SU-DHL-6 (cell line): ENCODE results near the gene H2AZ2.

Source experiments
- H2AFZ ChIP-seq: fragments of 200-600 bp; sonication (generic); 2 replicates; pipeline ENCODE4 v1.6.1; 2014; ENCODE audit warnings: low read depth, mild to moderate bottlenecking, moderate library complexity, mixed read lengths, antibody characterized with exemption, low read length; ENCODE audit not compliant: severe bottlenecking
- H3F3A ChIP-seq: fragments of 200-600 bp; shearing (Covaris generic); 2 replicates; pipeline ENCODE4 v1.6.0; 2016; ENCODE audit warnings: antibody characterized with exemption, mild to moderate bottlenecking; ENCODE audit not compliant: insufficient read depth
- H3K27ac ChIP-seq: fragments of 200-600 bp; sonication (generic); 2 replicates; pipeline ENCODE4 v1.5.1; 2016; ENCODE audit warnings: low read depth, mild to moderate bottlenecking, low read length, moderate library complexity, mixed read lengths
- H3K27me3 ChIP-seq: fragments of 200-600 bp; sonication (generic), shearing (Covaris generic); 2 replicates; pipeline ENCODE4 v1.6.0; 2014; ENCODE audit warnings: mild to moderate bottlenecking, low read length
- H3K36me3 ChIP-seq: fragments of 200-600 bp; sonication (generic); 2 replicates; pipeline ENCODE4 v1.6.1; 2014; ENCODE audit warnings: mild to moderate bottlenecking, low read length, mixed read lengths
- H3K4me2 ChIP-seq: fragments of 300-600, 200-600 bp; shearing (Covaris generic), sonication (generic); 2 replicates; pipeline ENCODE4 v1.6.0; 2014; ENCODE audit warnings: low read length, low read depth, mild to moderate bottlenecking; ENCODE audit not compliant: poor library complexity, severe bottlenecking
- H3K4me3 ChIP-seq: fragments of 200-600 bp; sonication (generic); 2 replicates; pipeline ENCODE4 v1.5.1; 2014; ENCODE audit warnings: antibody characterized with exemption, low read length, mild to moderate bottlenecking, mixed read lengths; ENCODE audit not compliant: insufficient read depth, poor library complexity, severe bottlenecking
- H3K79me2 ChIP-seq: fragments of 200-600 bp; sonication (generic); 2 replicates; pipeline ENCODE4 v1.6.1; 2014; ENCODE audit warnings: mild to moderate bottlenecking, low read length, moderate library complexity; ENCODE audit not compliant: insufficient read depth
- H3K9ac ChIP-seq: fragments of 200-600 bp; sonication (generic); 2 replicates; pipeline ENCODE4 v1.7.0; 2014; ENCODE audit warnings: mild to moderate bottlenecking, low read length
- H3K9me2 ChIP-seq: fragments of 200-600 bp; sonication (generic); replicated peaks from 2 replicates; pipeline ENCODE4 v1.6.1; 2014; ENCODE audit warnings: low read length; ENCODE audit not compliant: insufficient read depth
- H3K9me3 ChIP-seq: fragments of 200-600 bp; sonication (generic); 2 replicates; pipeline ENCODE4 v1.6.1; 2014; ENCODE audit warnings: low read length, mixed read lengths; ENCODE audit not compliant: insufficient read depth
- H4K20me1 ChIP-seq: fragments of 200-600 bp; sonication (generic); 2 replicates; pipeline ENCODE4 v1.6.1; 2014; ENCODE audit warnings: low read depth, mild to moderate bottlenecking, antibody characterized with exemption, low read length, moderate library complexity, mixed read lengths
- CTCF ChIP-seq: fragments of 200-600 bp; sonication (generic); IDR thresholded peaks from one replicate; pipeline ENCODE4 v1.5.1; 2017; ENCODE audit warnings: antibody characterized with exemption, mild to moderate bottlenecking, low read length, moderate library complexity; ENCODE audit not compliant: insufficient read depth, poor library complexity, severe bottlenecking
- EZH2phosphoT487 ChIP-seq: fragments of 200-600 bp; sonication (generic), shearing (Covaris generic); conservative IDR thresholded peaks from 2 replicates; pipeline ENCODE4 v1.6.1; 2018; ENCODE audit warnings: mild to moderate bottlenecking, antibody characterized with exemption, low read length, moderate library complexity, mixed read lengths

The H2AZ2 gene

GRCh38 chr7:44784364-44784763 is 63.5 kb downstream of the H2AZ2 start:
- Histone ChIP-seq H3K9ac (no peak overlapping the region), H3K4me3 (no peak overlapping the region), H3K9me3 (peaks cover 5% of the 10 kb centered on the region; the same call in 1 of the 2 replicates), H3K4me2 (no peak overlapping the region), H3F3A (no peaks in the 10 kb centered on the region), H3K79me2 (no peaks in the 10 kb centered on the region), H3K27ac (no peak overlapping the region), H3K27me3 (no peaks in the 10 kb centered on the region), H4K20me1 (no peaks in the 10 kb centered on the region), H3K36me3 (no peaks in the 10 kb centered on the region), H2AFZ (no peak overlapping the region), H3K9me2 (no peaks in the 10 kb centered on the region)
- TF ChIP-seq CTCF (no peak), EZH2phosphoT487 (no peak)

- Histone ChIP-seq H3K4me3 (no peak overlapping the region), H3K36me3 (no peaks in the 10 kb centered on the region), H3K9ac (no peak overlapping the region), H3F3A (no peaks in the 10 kb centered on the region), H3K4me2 (no peak overlapping the region), H3K9me2 (no peaks in the 10 kb centered on the region), H3K27me3 (no peaks in the 10 kb centered on the region), H4K20me1 (no peaks in the 10 kb centered on the region), H3K27ac (no peak overlapping the region), H3K79me2 (no peaks in the 10 kb centered on the region), H2AFZ (no peak overlapping the region), H3K9me3 (peaks cover 5% of the 10 kb centered on the region; the same call in 1 of the 2 replicates)
- TF ChIP-seq EZH2phosphoT487 (no peak), CTCF (no peak)
Observed at GRCh38 chr7:44783407-44783806, 64.5 kb downstream of the H2AZ2 start.

GRCh38 chr7:44782460-44782859 is 65.4 kb downstream of the H2AZ2 start:
- Histone ChIP-seq H3K4me2 (no peak overlapping the region), H3K79me2 (no peaks in the 10 kb centered on the region), H3K9me2 (no peaks in the 10 kb centered on the region), H2AFZ (no peak overlapping the region), H3F3A (no peaks in the 10 kb centered on the region), H3K4me3 (no peak overlapping the region), H3K27ac (no peak overlapping the region), H4K20me1 (no peaks in the 10 kb centered on the region), H3K27me3 (no peaks in the 10 kb centered on the region), H3K9me3 (peaks cover 5% of the 10 kb centered on the region; the same call in 1 of the 2 replicates), H3K36me3 (no peaks in the 10 kb centered on the region), H3K9ac (no peak overlapping the region)
- no peak for TF ChIP-seq EZH2phosphoT487
- no peak for TF ChIP-seq CTCF
